Measurements from ENCODE around the gene CD163L1.
"Not testable (repeated sequence)": the region's sequence is repeated elsewhere in the genome, so short reads cannot be mapped to it uniquely, and the experiment has no call there.

The CD163L1 gene

GRCh38 chr12:7444076-7444475 is at the start of gene CD163L1:
Gene CD163L1 (minus strand): TSS chr12:7444153. CDS start chr12:7444127, 26 bp downstream.
- DNase-seq (ENCODE audit: low read depth in 2 of 2): no peak

- no peak for DNase-seq (ENCODE audit: low read depth in 2 of 2)
Observed at GRCh38 chr12:7493006-7493405, 49.1 kb upstream of the CD163L1 start.

- DNase-seq (ENCODE audit: low read depth in 2 of 2): no peak
Observed at GRCh38 chr12:7486512-7486911, 42.6 kb upstream of the CD163L1 start.

- DNase-seq (ENCODE audit: low read depth in 2 of 2): no peak
Observed at GRCh38 chr12:7485095-7485494, 41.1 kb upstream of the CD163L1 start.

- no peak for DNase-seq (ENCODE audit: low read depth in 2 of 2)
Observed at GRCh38 chr12:7483343-7483742, 39.4 kb upstream of the CD163L1 start.

GRCh38 chr12:7479771-7480170 is 35.8 kb upstream of the CD163L1 start:
- DNase-seq (ENCODE audit: low read depth in 2 of 2): peak in 1 of 2 experiments; percentile 14

- no peak for DNase-seq (ENCODE audit: low read depth in 2 of 2)
Observed at GRCh38 chr12:7472060-7472459, 28.1 kb upstream of the CD163L1 start.

GRCh38 chr12:7460375-7461259 is 16.7 kb upstream of the CD163L1 start:
- peak in 1 of 2 experiments; percentile 9 for DNase-seq (ENCODE audit: low read depth in 2 of 2)

GRCh38 chr12:7459973-7460372 is 16.0 kb upstream of the CD163L1 start:
- no peak for DNase-seq (ENCODE audit: low read depth in 2 of 2)

GRCh38 chr12:7451756-7452155 is 7.8 kb upstream of the CD163L1 start:
- DNase-seq (ENCODE audit: low read depth in 2 of 2): no peak

GRCh38 chr12:7450667-7451066 is 6.7 kb upstream of the CD163L1 start:
- DNase-seq (ENCODE audit: low read depth in 2 of 2): no peak

GRCh38 chr12:7448099-7448498 is 4.1 kb upstream of the CD163L1 start:
- DNase-seq (ENCODE audit: low read depth in 2 of 2): no peak

GRCh38 chr12:7444537-7444936 is 584 bp upstream of the CD163L1 start:
- no peak for DNase-seq (ENCODE audit: low read depth in 2 of 2)

GRCh38 chr12:7441216-7441615 is 2.7 kb downstream of the CD163L1 start:
- DNase-seq (ENCODE audit: low read depth in 2 of 2): no peak

- DNase-seq (ENCODE audit: low read depth in 2 of 2): peak; percentile 15 to 24
Observed at GRCh38 chr12:7439579-7440505, 4.1 kb downstream of the CD163L1 start.

GRCh38 chr12:7438291-7438995 is 5.5 kb downstream of the CD163L1 start:
- DNase-seq (ENCODE audit: low read depth in 2 of 2): not testable (repeated sequence)

- not testable (repeated sequence) for DNase-seq (ENCODE audit: low read depth in 2 of 2)
Observed at GRCh38 chr12:7437494-7437893, 6.5 kb downstream of the CD163L1 start.

GRCh38 chr12:7434670-7435069 is 9.3 kb downstream of the CD163L1 start:
- DNase-seq (ENCODE audit: low read depth in 2 of 2): no peak

GRCh38 chr12:7433276-7433822 is 10.6 kb downstream of the CD163L1 start:
- DNase-seq (ENCODE audit: low read depth in 2 of 2): peak; percentile 29 to 33

GRCh38 chr12:7431993-7432685 is 11.8 kb downstream of the CD163L1 start:
- DNase-seq (ENCODE audit: low read depth in 2 of 2): no peak

- no peak for DNase-seq (ENCODE audit: low read depth in 2 of 2)
Observed at GRCh38 chr12:7411343-7411742, 32.6 kb downstream of the CD163L1 start.
